ENCODE results near the gene LSM8. TPM values are rescaled to one million over a fixed set of nuclear protein-coding genes. Genes with fewer than 3 reads are reported as not detected.
A peak's percentile ranks its signal among the peaks of the same experiment; 100 is the strongest.

The LSM8 gene
- total RNA-seq, 1 experiment from 2014 or later = 29.4 TPM

DNA sequence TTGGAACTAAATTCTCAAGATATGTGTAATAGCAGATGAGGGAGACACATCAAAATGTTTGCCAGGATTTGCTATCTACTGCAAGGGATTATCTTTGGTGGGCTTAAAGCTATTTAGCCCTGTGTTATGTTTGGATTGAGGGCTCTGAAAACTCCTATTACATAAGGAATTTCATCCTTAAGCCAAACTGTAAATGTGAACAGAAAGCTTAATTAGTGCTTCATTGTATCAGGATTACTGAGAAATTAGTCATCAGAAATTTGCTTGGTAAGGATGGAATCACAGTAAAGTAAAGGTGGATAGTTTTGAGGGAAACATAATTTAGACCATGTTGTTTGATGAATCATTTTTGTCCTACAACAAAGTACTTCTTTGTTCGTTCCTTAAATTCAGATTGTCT, 48.9 kb downstream of the LSM8 start:
- no peaks in the 10 kb centered on the region for H3K79me2 ChIP-seq (ENCODE audit: insufficient read depth, low read length)
- POLR2A ChIA-PET = no interaction called here
- no peaks in the 10 kb centered on the region; the same call in 1 of the 2 replicates for H3K9me2 ChIP-seq (ENCODE audit: insufficient read depth)
- no peaks in the 10 kb centered on the region for H3K9me3 ChIP-seq (ENCODE audit: control insufficient read depth in 1 of 2, insufficient read depth in 1 of 2, low read depth in 1 of 2, low read length in 2 of 2)
- TF ChIP-seq POLR2A (IDR thresholded peaks at IDR 0.05; ENCODE audit: borderline replicate concordance, extremely low read depth, insufficient read depth, insufficient read length) = no peak
- no peak for TF ChIP-seq ZNF274 (IDR thresholded peaks at IDR 0.05; ENCODE audit: low read depth, low read length)
- TF ChIP-seq CEBPB (IDR thresholded peaks at IDR 0.05; ENCODE audit: low read depth) = no peak
- no peak for TF ChIP-seq JUND (IDR thresholded peaks at IDR 0.05)
- no peak for TF ChIP-seq SIN3A (IDR thresholded peaks at IDR 0.05; ENCODE audit: low read depth)
- TF ChIP-seq FOSL1 (IDR thresholded peaks at IDR 0.05; ENCODE audit: low read depth) = no peak
- TF ChIP-seq ZFX (IDR thresholded peaks at IDR 0.05) = no peak
- no peak for TF ChIP-seq RAD21 (IDR thresholded peaks at IDR 0.05; ENCODE audit: low read depth)
- TF ChIP-seq EZH2 (IDR thresholded peaks at IDR 0.05) = no peak
- TF ChIP-seq, protein P1, sequence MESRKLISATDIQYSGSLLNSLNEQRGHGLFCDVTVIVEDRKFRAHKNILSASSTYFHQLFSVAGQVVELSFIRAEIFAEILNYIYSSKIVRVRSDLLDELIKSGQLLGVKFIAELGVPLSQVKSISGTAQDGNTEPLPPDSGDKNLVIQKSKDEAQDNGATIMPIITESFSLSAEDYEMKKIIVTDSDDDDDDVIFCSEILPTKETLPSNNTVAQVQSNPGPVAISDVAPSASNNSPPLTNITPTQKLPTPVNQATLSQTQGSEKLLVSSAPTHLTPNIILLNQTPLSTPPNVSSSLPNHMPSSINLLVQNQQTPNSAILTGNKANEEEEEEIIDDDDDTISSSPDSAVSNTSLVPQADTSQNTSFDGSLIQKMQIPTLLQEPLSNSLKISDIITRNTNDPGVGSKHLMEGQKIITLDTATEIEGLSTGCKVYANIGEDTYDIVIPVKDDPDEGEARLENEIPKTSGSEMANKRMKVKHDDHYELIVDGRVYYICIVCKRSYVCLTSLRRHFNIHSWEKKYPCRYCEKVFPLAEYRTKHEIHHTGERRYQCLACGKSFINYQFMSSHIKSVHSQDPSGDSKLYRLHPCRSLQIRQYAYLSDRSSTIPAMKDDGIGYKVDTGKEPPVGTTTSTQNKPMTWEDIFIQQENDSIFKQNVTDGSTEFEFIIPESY (IDR thresholded peaks at IDR 0.05; ENCODE audit: extremely low read depth, insufficient replicate concordance, low read length) = no peak
- TF ChIP-seq, protein P2, sequence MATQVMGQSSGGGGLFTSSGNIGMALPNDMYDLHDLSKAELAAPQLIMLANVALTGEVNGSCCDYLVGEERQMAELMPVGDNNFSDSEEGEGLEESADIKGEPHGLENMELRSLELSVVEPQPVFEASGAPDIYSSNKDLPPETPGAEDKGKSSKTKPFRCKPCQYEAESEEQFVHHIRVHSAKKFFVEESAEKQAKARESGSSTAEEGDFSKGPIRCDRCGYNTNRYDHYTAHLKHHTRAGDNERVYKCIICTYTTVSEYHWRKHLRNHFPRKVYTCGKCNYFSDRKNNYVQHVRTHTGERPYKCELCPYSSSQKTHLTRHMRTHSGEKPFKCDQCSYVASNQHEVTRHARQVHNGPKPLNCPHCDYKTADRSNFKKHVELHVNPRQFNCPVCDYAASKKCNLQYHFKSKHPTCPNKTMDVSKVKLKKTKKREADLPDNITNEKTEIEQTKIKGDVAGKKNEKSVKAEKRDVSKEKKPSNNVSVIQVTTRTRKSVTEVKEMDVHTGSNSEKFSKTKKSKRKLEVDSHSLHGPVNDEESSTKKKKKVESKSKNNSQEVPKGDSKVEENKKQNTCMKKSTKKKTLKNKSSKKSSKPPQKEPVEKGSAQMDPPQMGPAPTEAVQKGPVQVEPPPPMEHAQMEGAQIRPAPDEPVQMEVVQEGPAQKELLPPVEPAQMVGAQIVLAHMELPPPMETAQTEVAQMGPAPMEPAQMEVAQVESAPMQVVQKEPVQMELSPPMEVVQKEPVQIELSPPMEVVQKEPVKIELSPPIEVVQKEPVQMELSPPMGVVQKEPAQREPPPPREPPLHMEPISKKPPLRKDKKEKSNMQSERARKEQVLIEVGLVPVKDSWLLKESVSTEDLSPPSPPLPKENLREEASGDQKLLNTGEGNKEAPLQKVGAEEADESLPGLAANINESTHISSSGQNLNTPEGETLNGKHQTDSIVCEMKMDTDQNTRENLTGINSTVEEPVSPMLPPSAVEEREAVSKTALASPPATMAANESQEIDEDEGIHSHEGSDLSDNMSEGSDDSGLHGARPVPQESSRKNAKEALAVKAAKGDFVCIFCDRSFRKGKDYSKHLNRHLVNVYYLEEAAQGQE (IDR thresholded peaks at IDR 0.05; ENCODE audit: low read depth) = no peak
- no peak for TF ChIP-seq EZH2phosphoT487 (IDR thresholded peaks at IDR 0.05; ENCODE audit: borderline replicate concordance)
- no peak for TF ChIP-seq EGR1 (IDR thresholded peaks at IDR 0.05; ENCODE audit: low read depth)
- TF ChIP-seq, protein P3, sequence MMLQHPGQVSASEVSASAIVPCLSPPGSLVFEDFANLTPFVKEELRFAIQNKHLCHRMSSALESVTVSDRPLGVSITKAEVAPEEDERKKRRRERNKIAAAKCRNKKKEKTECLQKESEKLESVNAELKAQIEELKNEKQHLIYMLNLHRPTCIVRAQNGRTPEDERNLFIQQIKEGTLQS (IDR thresholded peaks at IDR 0.05) = no peak
- TF ChIP-seq, protein P4, sequence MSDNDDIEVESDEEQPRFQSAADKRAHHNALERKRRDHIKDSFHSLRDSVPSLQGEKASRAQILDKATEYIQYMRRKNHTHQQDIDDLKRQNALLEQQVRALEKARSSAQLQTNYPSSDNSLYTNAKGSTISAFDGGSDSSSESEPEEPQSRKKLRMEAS (IDR thresholded peaks at IDR 0.05) = no peak
- no peak for TF ChIP-seq YY1 (IDR thresholded peaks at IDR 0.05; ENCODE audit: extremely low read depth, insufficient replicate concordance, low read depth, low read length)
- no peak for TF ChIP-seq SP1 (IDR thresholded peaks at IDR 0.05; ENCODE audit: low read depth)
- H3K27me3 ChIP-seq (ENCODE audit: insufficient read depth, low read length) = no peaks in the 10 kb centered on the region
- no peak overlapping the region for H3K4me3 ChIP-seq (replicated peaks in 1 of 2; ENCODE audit: low read depth in 1 of 2, low read length in 2 of 2)
- no peak overlapping the region for H3K27ac ChIP-seq (ENCODE audit: low read depth, low read length)
- H3K36me3 ChIP-seq (ENCODE audit: control insufficient read depth in 1 of 2, insufficient read depth in 2 of 2, low read length in 2 of 2) = no peaks in the 10 kb centered on the region
- DNase-seq (ENCODE audit: low read depth, low spot score) (no peak), ATAC-seq (peak; percentile 47; the same call in 1 of the 2 replicates)
- no peak overlapping the region for H3K9ac ChIP-seq (ENCODE audit: low read length)
- H4K20me1 ChIP-seq (ENCODE audit: insufficient read depth) = no peaks in the 10 kb centered on the region
- RAD21 ChIA-PET (ENCODE audit: low non-redundant PET in 1 of 2, low total read pairs in 2 of 2, uncharacterized antibody in 2 of 2, unreplicated experiment in 2 of 2) = no interaction called here
- no TSS peak for BruUV-seq (replicated peaks)
- peaks cover 0 to 14% of the 10 kb centered on the region in 2 experiments; a peak in 2 of 4 replicates for H3K4me1 ChIP-seq (ENCODE audit: control insufficient read depth in 1 of 2, insufficient read depth in 2 of 2, low read length in 2 of 2)
- H2AFZ ChIP-seq (ENCODE audit: low read depth, low read length, poor library complexity, severe bottlenecking) = peak overlapping the region; percentile 98
- intact Hi-C loops (cut with micrococcal nuclease) = no loop called here
- peak overlapping the region; percentile 28 for H3K4me2 ChIP-seq (ENCODE audit: low read length)
- CTCF ChIA-PET = no interaction called here

All from HCT116 (cell line).